ENCODE results near the gene PYM1.

DNA sequence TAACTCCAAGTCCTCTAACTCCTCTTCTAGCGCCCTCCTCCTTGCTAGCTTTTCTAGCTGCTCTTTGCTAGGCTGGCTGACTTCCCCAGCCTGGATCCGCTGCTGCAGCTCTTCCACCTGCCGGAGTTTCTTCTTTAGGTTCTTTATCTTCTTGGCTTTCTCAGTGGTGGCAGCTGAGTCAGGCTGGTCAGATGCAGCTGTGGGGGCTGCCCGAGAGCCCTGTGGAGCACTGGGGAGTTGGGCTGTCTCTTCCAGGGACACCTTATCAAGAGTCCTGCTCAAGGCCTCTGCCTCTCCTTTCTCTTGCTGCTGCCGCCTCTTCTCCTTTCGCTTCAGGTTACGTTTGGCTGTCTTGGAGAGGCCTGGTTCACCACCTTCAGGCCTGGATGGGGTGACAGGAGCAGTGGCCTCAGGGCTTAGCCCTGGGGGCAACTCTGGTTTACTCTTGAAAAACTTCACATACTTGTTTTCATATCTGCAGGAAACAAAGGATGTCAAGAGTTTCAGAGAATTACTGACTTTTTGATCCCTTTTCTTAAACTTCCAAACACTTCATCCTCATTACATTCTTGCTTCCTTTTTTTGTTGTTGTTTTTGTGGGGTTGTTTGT, 25.7 kb downstream of the PYM1 start:
- TF ChIP-seq POLR2AphosphoS5 (IDR thresholded peaks at IDR 0.05): no peak
- TF ChIP-seq EP300 (conservative IDR thresholded peaks at IDR 0.05; ENCODE audit: poor library complexity, severe bottlenecking): no peak
- TF ChIP-seq, protein P1, sequence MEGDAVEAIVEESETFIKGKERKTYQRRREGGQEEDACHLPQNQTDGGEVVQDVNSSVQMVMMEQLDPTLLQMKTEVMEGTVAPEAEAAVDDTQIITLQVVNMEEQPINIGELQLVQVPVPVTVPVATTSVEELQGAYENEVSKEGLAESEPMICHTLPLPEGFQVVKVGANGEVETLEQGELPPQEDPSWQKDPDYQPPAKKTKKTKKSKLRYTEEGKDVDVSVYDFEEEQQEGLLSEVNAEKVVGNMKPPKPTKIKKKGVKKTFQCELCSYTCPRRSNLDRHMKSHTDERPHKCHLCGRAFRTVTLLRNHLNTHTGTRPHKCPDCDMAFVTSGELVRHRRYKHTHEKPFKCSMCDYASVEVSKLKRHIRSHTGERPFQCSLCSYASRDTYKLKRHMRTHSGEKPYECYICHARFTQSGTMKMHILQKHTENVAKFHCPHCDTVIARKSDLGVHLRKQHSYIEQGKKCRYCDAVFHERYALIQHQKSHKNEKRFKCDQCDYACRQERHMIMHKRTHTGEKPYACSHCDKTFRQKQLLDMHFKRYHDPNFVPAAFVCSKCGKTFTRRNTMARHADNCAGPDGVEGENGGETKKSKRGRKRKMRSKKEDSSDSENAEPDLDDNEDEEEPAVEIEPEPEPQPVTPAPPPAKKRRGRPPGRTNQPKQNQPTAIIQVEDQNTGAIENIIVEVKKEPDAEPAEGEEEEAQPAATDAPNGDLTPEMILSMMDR (IDR thresholded peaks at IDR 0.05; ENCODE audit: poor library complexity, severe bottlenecking): no peak
- no peak for TF ChIP-seq EZH2 (IDR thresholded peaks at IDR 0.05; ENCODE audit: borderline replicate concordance, insufficient read depth, low read length, poor library complexity, severe bottlenecking)
- TF ChIP-seq, protein P2, sequence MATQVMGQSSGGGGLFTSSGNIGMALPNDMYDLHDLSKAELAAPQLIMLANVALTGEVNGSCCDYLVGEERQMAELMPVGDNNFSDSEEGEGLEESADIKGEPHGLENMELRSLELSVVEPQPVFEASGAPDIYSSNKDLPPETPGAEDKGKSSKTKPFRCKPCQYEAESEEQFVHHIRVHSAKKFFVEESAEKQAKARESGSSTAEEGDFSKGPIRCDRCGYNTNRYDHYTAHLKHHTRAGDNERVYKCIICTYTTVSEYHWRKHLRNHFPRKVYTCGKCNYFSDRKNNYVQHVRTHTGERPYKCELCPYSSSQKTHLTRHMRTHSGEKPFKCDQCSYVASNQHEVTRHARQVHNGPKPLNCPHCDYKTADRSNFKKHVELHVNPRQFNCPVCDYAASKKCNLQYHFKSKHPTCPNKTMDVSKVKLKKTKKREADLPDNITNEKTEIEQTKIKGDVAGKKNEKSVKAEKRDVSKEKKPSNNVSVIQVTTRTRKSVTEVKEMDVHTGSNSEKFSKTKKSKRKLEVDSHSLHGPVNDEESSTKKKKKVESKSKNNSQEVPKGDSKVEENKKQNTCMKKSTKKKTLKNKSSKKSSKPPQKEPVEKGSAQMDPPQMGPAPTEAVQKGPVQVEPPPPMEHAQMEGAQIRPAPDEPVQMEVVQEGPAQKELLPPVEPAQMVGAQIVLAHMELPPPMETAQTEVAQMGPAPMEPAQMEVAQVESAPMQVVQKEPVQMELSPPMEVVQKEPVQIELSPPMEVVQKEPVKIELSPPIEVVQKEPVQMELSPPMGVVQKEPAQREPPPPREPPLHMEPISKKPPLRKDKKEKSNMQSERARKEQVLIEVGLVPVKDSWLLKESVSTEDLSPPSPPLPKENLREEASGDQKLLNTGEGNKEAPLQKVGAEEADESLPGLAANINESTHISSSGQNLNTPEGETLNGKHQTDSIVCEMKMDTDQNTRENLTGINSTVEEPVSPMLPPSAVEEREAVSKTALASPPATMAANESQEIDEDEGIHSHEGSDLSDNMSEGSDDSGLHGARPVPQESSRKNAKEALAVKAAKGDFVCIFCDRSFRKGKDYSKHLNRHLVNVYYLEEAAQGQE (IDR thresholded peaks at IDR 0.05; ENCODE audit: borderline replicate concordance): no peak
- no peak for TF ChIP-seq TAF1 (IDR thresholded peaks at IDR 0.05; ENCODE audit: low read depth)
- TF ChIP-seq SMC3 (conservative IDR thresholded peaks at IDR 0.05; ENCODE audit: poor library complexity): no peak
